HG03342 (cell line): ENCODE results near the gene TRAPPC10.

Experiments used
- ATAC-seq: cut with Tn5 transposase; IDR thresholded peaks from one replicate; pipeline ENCODE4 v1.9.1; 2021; ENCODE audit warnings: mild to moderate bottlenecking, moderate library complexity; ENCODE audit not compliant: unreplicated experiment

TRAPPC10 gene

DNA sequence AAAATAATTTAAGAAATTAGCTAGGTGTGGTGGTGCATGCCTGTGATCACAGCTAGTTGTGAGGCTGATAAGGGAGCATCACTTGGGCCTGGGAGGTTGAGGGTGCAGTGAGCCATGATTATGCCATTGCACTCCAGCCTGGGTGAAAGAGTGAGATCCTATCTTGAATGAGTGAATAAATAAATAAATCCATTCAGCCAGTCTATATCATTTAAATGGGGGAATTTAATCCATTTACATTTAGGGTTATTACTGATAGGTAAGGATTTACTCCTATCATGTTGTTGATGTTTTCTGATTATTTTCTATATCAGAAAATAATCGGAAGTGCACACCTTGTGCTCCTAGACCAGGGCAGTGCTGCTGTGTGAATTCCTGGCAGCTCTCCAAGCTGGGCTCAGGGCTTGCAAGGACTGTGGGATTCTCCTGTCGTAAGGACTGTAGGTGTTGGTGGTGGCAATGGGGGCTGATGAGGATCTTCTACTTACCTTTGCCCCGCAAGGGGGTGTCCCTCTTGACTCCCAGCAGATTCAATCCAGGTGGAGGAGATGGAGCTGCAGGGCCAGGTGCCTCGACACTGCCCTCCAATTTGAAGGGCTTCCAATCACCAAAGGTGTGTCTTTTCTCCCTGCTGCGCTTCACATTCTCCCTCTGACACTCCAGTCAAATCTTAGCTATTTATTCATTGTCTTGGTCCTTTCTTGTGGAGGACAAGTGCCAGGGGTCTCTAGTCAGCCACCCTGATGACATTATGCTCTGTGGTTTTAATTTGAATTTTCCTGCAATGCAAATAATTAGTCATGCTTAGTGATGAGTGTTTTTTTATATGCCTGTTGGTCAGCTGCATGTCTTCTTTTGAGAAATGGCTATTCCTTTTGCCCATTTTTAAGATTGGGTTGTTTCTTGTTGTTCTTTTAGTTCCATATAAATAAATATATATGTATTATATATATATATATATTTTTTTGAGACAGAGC is 14.1 kb upstream of the TRAPPC10 start:
- no peak for ATAC-seq

GRCh38 chr21:44000360-44000759 is 11.7 kb upstream of the TRAPPC10 start:
- ATAC-seq: no peak

DNA sequence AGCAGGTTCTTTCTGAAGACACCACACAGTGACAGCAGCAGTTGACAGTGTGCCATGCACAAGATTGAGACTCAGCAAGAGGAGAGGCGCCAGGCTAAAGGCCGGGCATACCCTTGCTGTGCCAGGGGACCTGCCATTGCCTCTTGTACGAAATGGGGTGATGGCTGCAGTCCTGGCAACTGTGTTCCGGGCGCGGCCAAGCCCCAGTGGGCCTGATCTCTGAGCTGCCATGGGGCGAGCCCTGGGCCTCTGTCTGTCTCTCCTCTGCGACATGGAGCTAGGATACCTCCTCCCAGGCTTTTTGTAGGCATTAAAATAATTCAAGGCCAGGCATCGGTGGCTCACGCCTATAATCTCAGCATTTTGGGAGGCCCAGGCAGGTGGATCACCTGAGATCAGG is 9.6 kb upstream of the TRAPPC10 start:
- ATAC-seq: no peak

DNA sequence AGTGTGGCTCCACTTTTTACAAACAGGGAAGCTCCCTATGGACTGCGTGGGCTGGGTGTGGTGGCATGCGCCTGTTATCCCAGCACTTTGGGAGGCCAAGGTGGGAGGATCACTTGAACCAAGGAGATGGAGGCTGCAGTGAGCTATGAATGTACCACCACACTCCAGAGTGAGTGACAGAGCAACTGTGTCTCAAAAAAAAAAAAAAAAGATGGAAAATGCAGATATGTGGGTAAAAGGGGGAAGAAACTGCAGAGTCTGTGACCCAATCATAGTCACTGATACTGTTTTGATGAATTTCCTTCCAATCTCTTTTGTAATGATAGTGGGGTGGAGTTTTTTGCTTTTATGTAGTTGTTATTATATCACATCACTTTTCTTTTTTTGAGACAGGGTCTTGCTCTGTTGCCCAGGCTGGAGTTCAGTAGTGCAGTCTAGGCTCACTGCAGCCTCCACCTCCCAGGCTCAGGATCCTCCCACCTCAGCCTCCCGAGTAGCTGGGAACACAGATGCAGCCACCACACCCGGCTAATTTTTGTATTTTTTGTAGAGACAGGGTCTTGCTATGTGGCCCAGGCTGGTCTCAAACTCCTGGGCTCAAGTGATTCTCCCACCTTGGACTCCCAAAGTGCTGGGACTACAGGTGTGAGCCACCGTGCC is 8.7 kb upstream of the TRAPPC10 start:
- ATAC-seq: no peak

- no peak for ATAC-seq
Observed at GRCh38 chr21:44005071-44005470, 7.0 kb upstream of the TRAPPC10 start.

DNA sequence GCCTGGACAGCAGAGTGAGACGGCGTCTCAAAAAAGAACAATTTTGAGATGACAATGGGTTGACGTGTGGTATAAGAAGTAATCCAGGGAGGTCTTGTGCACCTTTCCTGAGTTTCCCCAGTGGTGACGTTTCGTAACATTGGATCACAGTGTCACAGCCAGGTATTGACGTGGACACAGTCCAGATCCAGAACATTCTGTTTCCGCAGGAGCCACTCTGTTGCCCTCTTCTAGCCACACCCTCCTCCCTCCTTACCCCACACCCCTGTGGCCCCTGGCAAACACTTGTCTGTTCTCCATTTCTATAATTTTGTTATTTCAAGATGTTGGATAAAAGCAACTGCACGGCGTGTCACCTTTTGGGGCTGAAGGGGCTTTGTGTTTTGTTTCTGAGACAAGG is 6.5 kb upstream of the TRAPPC10 start:
- ATAC-seq: no peak

- no peak for ATAC-seq
Observed at GRCh38 chr21:44006017-44006619, 6.0 kb upstream of the TRAPPC10 start.

DNA sequence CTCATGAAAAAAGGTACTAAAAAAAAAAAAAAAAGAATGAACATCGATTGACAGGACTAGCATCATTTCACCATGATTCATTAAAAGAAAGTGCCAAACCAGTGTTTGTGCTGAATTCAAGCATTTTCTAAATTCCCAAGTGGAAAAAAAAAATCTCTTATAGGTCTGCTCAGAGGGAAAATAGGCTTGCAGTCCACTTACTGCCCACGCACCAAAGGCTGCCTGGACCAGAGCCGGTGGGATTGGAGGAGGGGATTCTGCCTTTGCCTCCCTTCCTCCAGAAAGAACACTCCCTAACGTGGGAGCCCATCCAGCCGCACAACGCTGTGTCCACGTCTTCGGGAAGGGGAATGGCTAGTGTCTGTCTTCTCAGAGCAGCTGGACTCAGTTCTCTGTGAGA is 5.5 kb upstream of the TRAPPC10 start:
- ATAC-seq: no peak

GRCh38 chr21:44010429-44010828 is 1.7 kb upstream of the TRAPPC10 start:
- ATAC-seq: no peak

DNA sequence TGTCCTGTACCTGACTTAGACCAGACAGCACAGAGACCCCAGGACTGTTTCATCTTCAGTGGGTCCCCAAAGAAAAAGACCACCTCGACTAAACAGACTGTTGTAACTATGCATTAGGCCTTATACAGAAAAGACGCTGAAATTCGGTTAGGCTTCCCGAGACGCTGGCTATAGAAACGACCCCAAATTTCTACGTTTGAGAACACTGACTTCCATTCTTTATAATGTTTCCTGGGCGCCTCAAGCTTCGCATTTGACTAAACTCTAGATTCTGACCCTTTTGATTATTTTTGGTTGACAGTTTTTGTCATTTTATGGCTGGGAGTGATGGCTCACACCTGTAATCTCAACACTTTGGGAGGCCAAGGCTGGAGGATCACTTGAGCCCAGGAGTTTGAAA is 986 bp upstream of the TRAPPC10 start:
- no peak for ATAC-seq

DNA sequence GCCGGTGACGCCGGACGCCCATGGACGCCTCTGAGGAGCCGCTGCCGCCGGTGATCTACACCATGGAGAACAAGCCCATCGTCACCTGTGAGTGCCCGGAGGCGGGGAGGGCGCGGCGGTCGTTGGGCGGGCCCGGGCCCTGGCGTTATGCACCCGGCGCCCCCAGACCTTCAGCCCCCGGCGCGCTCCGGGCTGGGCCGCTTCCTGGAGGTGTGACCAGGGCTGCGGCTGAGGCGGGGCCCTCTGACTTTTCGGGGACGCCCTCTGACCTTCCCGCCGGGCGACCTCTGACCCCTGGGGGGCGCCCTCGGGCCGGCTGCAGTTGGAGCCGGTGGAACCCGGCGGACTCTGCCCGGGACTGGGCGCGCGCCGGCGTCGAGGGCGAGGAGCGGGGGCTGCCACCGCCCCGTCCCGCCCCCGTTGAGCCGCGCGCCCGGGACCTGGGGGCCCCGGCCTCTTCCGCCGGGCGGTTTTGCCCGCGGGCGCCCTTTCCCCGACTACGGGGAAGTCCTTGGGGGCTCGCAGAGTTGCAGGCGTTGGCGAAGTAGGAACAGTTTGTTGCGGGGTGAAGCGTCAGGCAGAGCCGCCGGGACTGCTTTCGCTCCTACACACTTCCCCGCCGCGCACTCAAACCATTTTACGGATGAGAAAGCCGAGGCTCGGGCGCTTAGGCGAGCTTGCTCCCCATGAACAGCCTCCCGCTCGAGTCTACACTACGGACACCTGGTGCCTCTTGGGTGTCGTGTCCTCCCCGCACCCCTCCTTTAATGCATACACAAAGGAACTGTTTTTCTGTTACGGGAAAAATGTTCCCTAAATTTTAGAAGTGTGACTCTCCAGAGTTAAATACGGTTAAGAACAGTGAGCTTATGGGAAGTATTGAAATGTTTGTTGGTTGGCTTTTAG is 618 bp downstream of the TRAPPC10 start:
- ATAC-seq: peak; percentile 56

DNA sequence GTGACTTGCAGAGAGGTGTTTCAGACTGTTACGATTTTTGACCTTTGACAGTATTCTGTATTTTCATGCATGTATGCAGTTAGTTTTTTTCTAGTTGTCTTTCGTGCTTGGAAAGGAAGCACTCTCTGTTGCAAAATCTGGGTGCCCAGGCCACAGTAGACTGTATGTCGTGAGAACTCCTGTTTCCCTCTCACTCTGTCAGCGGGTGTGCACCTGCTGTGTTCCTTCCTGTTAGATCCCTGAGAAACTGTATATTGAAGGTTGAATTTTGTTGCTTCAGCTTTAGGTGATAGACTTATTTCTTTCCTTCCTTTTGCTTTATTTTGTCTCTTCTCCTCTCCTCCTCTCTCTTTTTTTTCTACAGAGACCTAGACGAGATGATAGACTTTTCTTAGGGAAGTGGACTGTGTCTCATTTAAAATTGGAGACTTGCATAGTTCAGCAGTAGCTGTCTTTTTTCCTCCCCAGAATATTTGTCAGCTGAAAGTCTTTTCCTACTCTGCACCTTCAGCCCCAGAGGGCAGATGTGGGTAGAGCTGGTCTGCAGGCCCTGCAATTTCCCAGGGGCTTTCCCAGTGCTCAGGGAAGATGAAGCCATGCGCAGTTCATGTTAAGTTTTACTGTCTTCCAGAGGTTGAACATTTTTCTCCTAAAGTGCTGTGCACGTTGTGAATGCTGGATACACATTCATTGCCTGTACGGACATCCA is 1.4 kb downstream of the TRAPPC10 start:
- peak; percentile 5 for ATAC-seq

- no peak for ATAC-seq
Observed at GRCh38 chr21:44017601-44018000, 5.5 kb downstream of the TRAPPC10 start.

DNA sequence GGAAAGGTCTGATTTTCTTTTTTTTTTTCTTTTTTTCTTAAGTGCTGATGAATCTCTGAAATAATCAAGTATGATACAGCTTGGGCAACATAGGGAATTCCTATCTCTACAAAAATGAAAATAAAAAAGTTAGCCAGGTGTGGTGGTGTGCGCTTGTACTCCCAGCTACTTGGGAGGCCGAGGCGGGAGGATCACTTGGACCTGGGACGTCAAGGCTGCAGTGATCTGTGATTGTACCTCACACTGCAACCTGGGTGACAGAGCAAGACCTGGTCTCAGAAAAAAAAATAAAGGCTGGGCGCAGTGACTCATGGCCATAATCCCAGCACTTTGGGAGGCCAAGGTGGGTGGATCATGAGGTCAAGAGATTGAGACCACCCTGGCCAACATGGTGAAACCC is 6.0 kb downstream of the TRAPPC10 start:
- ATAC-seq: no peak

GRCh38 chr21:44018813-44019567 is 6.9 kb downstream of the TRAPPC10 start:
- no peak for ATAC-seq

- no peak for ATAC-seq
Observed at GRCh38 chr21:44019568-44019958, 7.5 kb downstream of the TRAPPC10 start.

DNA sequence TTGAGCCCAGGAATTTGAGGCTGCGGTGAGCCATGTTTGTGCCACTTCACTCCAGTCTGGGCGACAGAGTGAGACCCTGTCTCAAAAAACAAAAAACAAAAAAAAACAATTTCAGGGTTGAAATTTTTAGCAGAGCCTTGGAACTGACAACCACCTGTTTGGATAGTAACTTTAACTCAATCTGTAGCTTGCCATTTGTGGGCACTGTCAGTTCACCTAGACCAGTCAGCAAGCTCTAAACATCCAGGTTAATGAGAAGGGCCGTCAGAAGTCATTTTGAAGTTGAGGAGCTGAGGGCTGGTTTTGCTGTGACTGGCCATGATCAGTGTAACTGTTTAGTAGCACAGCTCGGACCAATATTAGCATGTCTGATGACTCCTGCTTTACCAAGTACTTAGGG is 8.4 kb downstream of the TRAPPC10 start:
- ATAC-seq: no peak

DNA sequence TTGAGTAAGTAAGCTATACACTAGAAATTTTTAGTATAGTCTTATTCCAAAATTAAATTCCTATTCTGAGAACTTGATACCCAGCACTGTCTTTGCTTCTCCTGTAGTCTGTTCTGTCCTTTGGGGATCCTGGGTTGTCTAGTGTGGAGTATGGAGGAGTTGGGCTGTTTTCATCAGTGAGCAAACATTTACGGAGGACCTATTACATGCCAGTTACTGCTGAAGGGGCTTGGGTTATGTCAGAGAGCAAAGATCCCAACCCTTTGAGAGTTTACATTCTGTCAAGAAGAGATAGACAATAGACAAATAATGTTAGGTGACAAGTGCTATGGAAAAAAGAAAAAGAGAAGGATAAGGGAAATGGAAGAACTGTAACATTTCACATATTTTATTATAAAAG is 9.0 kb downstream of the TRAPPC10 start:
- ATAC-seq: no peak

DNA sequence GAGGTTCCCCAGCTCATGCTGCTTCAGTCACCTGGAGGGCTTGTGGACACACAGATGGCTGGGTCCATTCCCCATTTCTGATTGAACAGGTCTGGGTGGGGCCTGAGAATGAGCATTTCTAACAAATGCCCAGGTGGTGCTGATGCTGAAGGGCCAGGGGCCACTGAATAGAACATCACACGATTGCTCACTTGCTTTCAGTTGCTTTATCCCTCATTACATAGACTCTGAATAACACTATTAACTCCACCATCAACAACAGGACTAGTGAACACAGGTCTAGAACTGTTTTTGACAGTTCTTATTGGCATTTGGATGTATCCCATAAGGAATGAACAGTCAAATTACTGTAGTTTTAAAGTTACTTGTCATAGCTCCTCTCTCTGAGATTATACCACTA is 12.1 kb downstream of the TRAPPC10 start:
- no peak for ATAC-seq
